GM23248 (cell line): ENCODE results near the gene TTC39B. TPM values are rescaled to one million over a fixed set of nuclear protein-coding genes. Genes with fewer than 3 reads are reported as not detected.

Experiments
- DNase-seq: peaks from one replicate; pipeline ENCODE4 v3.0.0-alpha.2; 2015
- H2AFZ ChIP-seq: fragments of 200-600 bp; sonication (generic); 2 replicates; pipeline ENCODE4 v1.6.1; 2016; ENCODE audit warnings: antibody characterized with exemption
- H3F3A ChIP-seq: fragments of 200-600 bp; sonication (generic); 2 replicates; pipeline ENCODE4 v1.6.1; 2016; ENCODE audit warnings: mild to moderate bottlenecking, antibody characterized with exemption, mixed run types; ENCODE audit not compliant: insufficient read depth
- H3K27ac ChIP-seq: fragments of 200-600 bp; sonication (generic); 2 replicates; pipeline ENCODE4 v1.5.1; 2016; ENCODE audit warnings: mild to moderate bottlenecking
- H3K27me3 ChIP-seq: fragments of 200-600 bp; sonication (generic); replicated peaks from 2 replicates; pipeline ENCODE4 v1.6.1; 2016; ENCODE audit warnings: mild to moderate bottlenecking; ENCODE audit not compliant: insufficient read depth
- H3K36me3 ChIP-seq: fragments of 200-600 bp; sonication (generic); 2 replicates; pipeline ENCODE4 v1.6.1; 2016; ENCODE audit warnings: low read depth, mild to moderate bottlenecking
- H3K4me1 ChIP-seq: fragments of 200-600 bp; sonication (generic); 2 replicates; pipeline ENCODE4 v1.6.1; 2016; ENCODE audit warnings: mild to moderate bottlenecking; ENCODE audit not compliant: insufficient read depth
- H3K4me2 ChIP-seq: fragments of 200-600 bp; sonication (generic); one replicate; pipeline ENCODE4 v1.6.1; 2016; ENCODE audit warnings: mild to moderate bottlenecking; ENCODE audit not compliant: unreplicated experiment
- H3K4me3 ChIP-seq: fragments of 200-600 bp; sonication (generic); 2 replicates; pipeline ENCODE4 v1.5.1; 2016; ENCODE audit warnings: mild to moderate bottlenecking
- H3K79me2 ChIP-seq: fragments of 200-600 bp; sonication (generic); 2 replicates; pipeline ENCODE4 v1.6.1; 2016; ENCODE audit warnings: mild to moderate bottlenecking; ENCODE audit not compliant: insufficient read depth
- H3K9ac ChIP-seq: fragments of 200-600 bp; sonication (generic); 2 replicates; pipeline ENCODE4 v1.6.1; 2016; ENCODE audit warnings: mild to moderate bottlenecking
- H3K9me2 ChIP-seq: fragments of 200-600 bp; sonication (generic); 2 replicates; pipeline ENCODE4 v1.6.1; 2016; ENCODE audit warnings: mixed run types, mild to moderate bottlenecking, moderate library complexity; ENCODE audit not compliant: insufficient read depth
- H3K9me3 ChIP-seq: fragments of 200-600 bp; sonication (generic); one replicate; pipeline ENCODE4 v1.6.1; 2017; ENCODE audit warnings: low read depth
- H4K20me1 ChIP-seq: fragments of 200-600 bp; sonication (generic); 2 replicates; pipeline ENCODE4 v1.6.0; 2016; ENCODE audit not compliant: insufficient read depth
- EZH2 ChIP-seq: fragments of 200-600 bp; sonication (generic); IDR thresholded peaks from 2 replicates; pipeline ENCODE4 v1.6.1; 2018; ENCODE audit warnings: antibody characterized with exemption, mild to moderate bottlenecking; ENCODE audit not compliant: insufficient read depth, poor library complexity, severe bottlenecking
- EZH2phosphoT487 ChIP-seq: fragments of 200-600 bp; sonication (generic); IDR thresholded peaks from 2 replicates; pipeline ENCODE4 v1.6.1; 2018; ENCODE audit warnings: antibody characterized with exemption, moderate library complexity, mild to moderate bottlenecking, low read depth; ENCODE audit not compliant: insufficient read depth
- WGBS, 2 experiments: methylation state at CpG; one replicate each; pipeline ENCODE4 v1.1.6; 2015 to 2017; ENCODE audit warnings: low lambda C conversion rate in 2 of 2, low coverage in 1 of 2; ENCODE audit errors: missing lambda C conversion rate in 2 of 2; 5-methylcytosine and 5-hydroxymethylcytosine counted together
- in situ Hi-C: fragments of 300-500 bp; cut with MboI; formaldehyde crosslinking; loops from 2 replicates; pipeline ENCODE4 v1.15.0; 2020
- polyA plus RNA-seq: library from polyadenylated mRNA; unstranded; fragments of >200 nt; fragmentation: Nextera tagmentation; extraction: Ambion mirVana; gene quantifications from 2 replicates; pipeline ENCODE4 v1.2.1, GENCODE V29; 2016
- total RNA-seq: library from RNA; depleted of rRNA; stranded (reverse); fragments of >200 nt; shearing (Covaris generic); gene quantifications from 2 replicates; pipeline ENCODE4 v1.2.3, GENCODE V29; 2014

TTC39B gene
- total and polyA plus RNA-seq, 2 experiments from 2014 or later: 6.3 to 10.9 TPM

DNA sequence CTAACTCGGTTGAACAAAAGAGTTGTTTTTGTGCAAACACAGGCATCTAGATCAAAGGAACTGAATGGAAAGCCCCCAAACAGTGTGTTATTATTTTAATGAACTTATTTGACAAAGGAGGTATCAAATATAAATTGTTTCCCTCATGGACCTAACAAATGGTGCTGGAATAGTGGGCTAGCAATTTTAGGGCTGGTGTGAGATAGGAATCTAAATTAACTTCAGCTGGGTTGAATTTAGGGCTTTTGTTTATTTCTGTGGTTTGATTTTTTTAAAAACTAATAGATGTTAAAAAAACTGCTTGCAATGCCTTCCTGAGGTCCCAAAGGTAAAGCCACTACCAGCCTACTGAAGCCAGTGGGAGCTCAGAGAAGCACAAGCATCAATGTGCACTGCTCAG, 42.1 kb downstream of the TTC39B start:
- Histone ChIP-seq H3K9ac (no peak overlapping the region), H3K4me3 (no peak overlapping the region), H3K79me2 (no peaks in the 10 kb centered on the region), H3K27me3 (no peaks in the 10 kb centered on the region), H3K9me2 (no peaks in the 10 kb centered on the region), H3K27ac (no peak overlapping the region), H3K4me1 (0 out of 2 replicates have a peak, but pooled peaks cover 2% of the 10 kb centered on the region), H3K36me3 (0 out of 2 replicates have a peak, but pooled peaks cover 5% of the 10 kb centered on the region), H2AFZ (no peak overlapping the region), H3K4me2 (no peak overlapping the region), H4K20me1 (no peaks in the 10 kb centered on the region), H3F3A (no peaks in the 10 kb centered on the region), H3K9me3 (no peaks in the 10 kb centered on the region)
- TF ChIP-seq EZH2 (no peak), EZH2phosphoT487 (no peak)
- in situ Hi-C loops: no loop called here
- 38 to 52% methylated on average over 1 of the region's 1 CpG for WGBS, 2 experiments
- no peak for DNase-seq

DNA sequence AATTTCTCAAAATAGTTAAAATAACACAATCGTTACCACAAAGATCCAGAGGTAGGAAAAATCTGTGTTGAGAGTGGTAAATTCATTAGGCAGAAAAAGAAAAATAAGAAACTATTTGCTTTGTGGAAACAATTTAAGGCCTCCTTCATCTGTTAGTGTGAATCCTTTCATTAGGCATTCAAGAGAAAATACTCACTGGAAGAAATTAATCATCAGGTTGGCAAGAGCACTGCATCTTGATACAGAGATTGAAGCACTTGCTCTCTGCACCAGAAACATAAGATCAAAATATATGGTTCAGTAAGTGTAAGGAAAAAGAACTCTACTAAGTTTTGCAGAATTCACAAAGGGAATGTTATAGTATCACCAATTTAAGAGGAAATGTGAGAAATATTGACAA, 44.4 kb downstream of the TTC39B start:
- Histone ChIP-seq H3K27me3 (no peaks in the 10 kb centered on the region), H3K4me2 (no peak overlapping the region), H3K9me2 (no peaks in the 10 kb centered on the region), H3F3A (no peaks in the 10 kb centered on the region), H3K27ac (no peak overlapping the region), H3K36me3 (0 out of 2 replicates have a peak, but pooled peaks cover 5% of the 10 kb centered on the region), H3K9ac (no peak overlapping the region), H3K9me3 (no peaks in the 10 kb centered on the region), H2AFZ (no peak overlapping the region), H3K4me1 (0 out of 2 replicates have a peak, but pooled peaks cover 2% of the 10 kb centered on the region), H3K79me2 (no peaks in the 10 kb centered on the region), H3K4me3 (no peak overlapping the region), H4K20me1 (no peaks in the 10 kb centered on the region)
- WGBS, 2 experiments: 13 to 22% methylated on average over 1 of the region's 1 CpG
- TF ChIP-seq EZH2phosphoT487 (no peak), EZH2 (no peak)
- DNase-seq: peak; percentile 34
- in situ Hi-C loops: no loop called here

DNA sequence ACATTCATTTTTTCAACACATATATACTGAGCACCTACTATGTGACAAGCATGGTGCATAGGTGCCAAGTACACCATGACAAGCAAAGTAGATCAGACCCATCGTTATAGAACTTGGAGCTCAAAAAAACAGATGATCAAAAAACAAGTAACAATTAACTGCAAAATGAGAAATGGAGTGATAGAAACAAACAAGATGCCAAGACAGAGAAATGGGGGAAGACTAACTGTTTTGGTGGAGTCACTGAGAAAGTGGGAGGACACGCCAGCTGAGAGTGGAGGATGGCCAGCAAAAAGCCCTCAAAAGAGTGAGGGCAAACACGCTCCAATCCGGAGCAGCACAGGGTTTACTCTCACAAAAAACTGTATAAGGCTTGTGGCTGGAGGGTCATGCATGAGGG, 50.6 kb downstream of the TTC39B start:
- Histone ChIP-seq H3K9me2 (no peaks in the 10 kb centered on the region), H3K4me1 (no peaks in the 10 kb centered on the region), H3K9me3 (no peaks in the 10 kb centered on the region), H3K27me3 (no peaks in the 10 kb centered on the region), H2AFZ (no peak overlapping the region), H3K4me2 (no peak overlapping the region), H3K79me2 (no peaks in the 10 kb centered on the region), H3K27ac (no peak overlapping the region), H3K36me3 (no peaks in the 10 kb centered on the region), H3K4me3 (no peak overlapping the region), H3K9ac (no peak overlapping the region), H4K20me1 (no peaks in the 10 kb centered on the region), H3F3A (no peaks in the 10 kb centered on the region)
- DNase-seq: no peak
- WGBS, 2 experiments: 63 to 68% methylated on average over 4 of the region's 4 CpGs
- in situ Hi-C loops: no loop called here
- TF ChIP-seq EZH2 (no peak), EZH2phosphoT487 (no peak)

DNA sequence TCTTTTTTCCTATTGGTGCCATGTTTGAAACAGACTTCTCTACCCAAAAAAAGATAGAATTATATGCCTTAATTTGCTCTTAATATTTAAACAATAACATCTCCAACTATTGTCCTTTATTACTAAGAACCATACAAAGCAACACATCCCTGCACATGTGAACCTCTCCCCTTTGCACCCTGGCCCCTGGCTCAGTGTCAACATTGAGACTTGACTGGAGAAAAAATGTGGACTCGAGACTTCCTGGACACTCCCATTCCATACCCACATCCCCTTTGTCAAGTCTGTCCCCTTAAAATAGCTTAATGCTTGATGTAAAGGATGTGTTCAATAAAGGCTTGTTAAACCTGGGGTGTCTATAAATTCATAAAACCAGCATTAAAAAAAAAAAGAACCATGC, 53.2 kb downstream of the TTC39B start:
- Histone ChIP-seq H3K4me1 (peaks cover 16% of the 10 kb centered on the region), H3K36me3 (no peaks in the 10 kb centered on the region), H3K4me3 (no peak overlapping the region), H3K27ac (no peak overlapping the region), H3K9ac (no peak overlapping the region), H3K4me2 (no peak overlapping the region), H3K27me3 (no peaks in the 10 kb centered on the region), H3K9me3 (no peaks in the 10 kb centered on the region), H3K79me2 (0 out of 2 replicates have a peak, but pooled peaks cover 4% of the 10 kb centered on the region), H3K9me2 (no peaks in the 10 kb centered on the region), H4K20me1 (no peaks in the 10 kb centered on the region), H3F3A (peaks cover 8% of the 10 kb centered on the region), H2AFZ (no peak overlapping the region)
- in situ Hi-C loops: no loop called here
- 97 to 100% methylated on average over 1 of the region's 1 CpG for WGBS, 2 experiments
- no peak for DNase-seq
- TF ChIP-seq EZH2phosphoT487 (no peak), EZH2 (no peak)

DNA sequence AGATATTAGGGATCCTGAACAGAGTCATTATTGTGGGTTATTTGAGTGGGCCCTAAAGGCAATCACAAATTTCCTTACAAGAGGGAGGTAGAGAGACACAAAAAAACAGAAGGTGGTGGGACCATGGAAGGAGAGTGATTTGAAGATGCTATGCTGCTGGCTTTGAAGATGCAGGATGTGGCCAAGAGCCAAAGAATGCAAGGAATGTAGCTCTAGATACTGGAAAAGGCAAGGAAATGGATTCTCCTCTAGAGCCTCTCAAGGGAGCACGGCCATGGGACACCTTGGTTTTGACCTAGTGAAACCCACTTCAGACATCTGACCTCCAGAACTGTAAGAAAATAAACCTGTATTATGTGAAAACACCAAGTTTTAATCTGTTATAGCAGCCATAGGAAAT, 53.8 kb downstream of the TTC39B start:
- Histone ChIP-seq H3K79me2 (0 out of 2 replicates have a peak, but pooled peaks cover 7% of the 10 kb centered on the region), H3K36me3 (no peaks in the 10 kb centered on the region), H3F3A (peaks cover 14% of the 10 kb centered on the region), H3K9ac (no peak overlapping the region), H3K4me2 (no peak overlapping the region), H4K20me1 (no peaks in the 10 kb centered on the region), H3K4me1 (peaks cover 22% of the 10 kb centered on the region), H2AFZ (no peak overlapping the region), H3K4me3 (no peak overlapping the region), H3K9me3 (no peaks in the 10 kb centered on the region), H3K9me2 (no peaks in the 10 kb centered on the region), H3K27me3 (no peaks in the 10 kb centered on the region), H3K27ac (no peak overlapping the region)
- in situ Hi-C loops: no loop called here
- WGBS, 2 experiments: 78 to 95% methylated on average over 1 of the region's 1 CpG
- TF ChIP-seq EZH2phosphoT487 (no peak), EZH2 (no peak)
- DNase-seq: no peak
